Loucy (cell line): ENCODE results near the gene INPP4B.

Experiments
- H2AFZ ChIP-seq: fragments of 200-600 bp; sonication (generic); 2 replicates; pipeline ENCODE4 v1.6.0; 2016; ENCODE audit warnings: antibody characterized with exemption, mild to moderate bottlenecking, low read length, moderate library complexity
- H3F3A ChIP-seq: fragments of 200-600 bp; 2 replicates; pipeline ENCODE4 v1.6.0; 2016; ENCODE audit warnings: antibody characterized with exemption, low read depth, mild to moderate bottlenecking
- H3K27me3 ChIP-seq: fragments of 200-600 bp; sonication (generic); 2 replicates; pipeline ENCODE4 v1.6.1; 2014; ENCODE audit warnings: low read length, mild to moderate bottlenecking; ENCODE audit not compliant: insufficient read depth, poor library complexity, severe bottlenecking
- H3K36me3 ChIP-seq: fragments of 200-600 bp; sonication (generic); 2 replicates; pipeline ENCODE4 v1.6.1; 2016; ENCODE audit warnings: low read length; ENCODE audit not compliant: insufficient read depth
- H3K4me1 ChIP-seq: fragments of 200-600 bp; sonication (generic); 2 replicates; pipeline ENCODE4 v1.5.1; 2014; ENCODE audit warnings: low read length, mild to moderate bottlenecking; ENCODE audit not compliant: insufficient read depth, poor library complexity, severe bottlenecking
- H3K4me2 ChIP-seq: fragments of 200-600 bp; sonication (generic); 2 replicates; pipeline ENCODE4 v1.6.0; 2014; ENCODE audit warnings: antibody characterized with exemption, low read length, low read depth, mild to moderate bottlenecking; ENCODE audit not compliant: poor library complexity, severe bottlenecking
- H3K4me3 ChIP-seq: fragments of 200-600 bp; sonication (generic); 2 replicates; pipeline ENCODE4 v1.5.1; 2014; ENCODE audit warnings: low read length, mild to moderate bottlenecking, mixed read lengths; ENCODE audit not compliant: poor library complexity, severe bottlenecking
- H3K79me2 ChIP-seq: fragments of 200-600 bp; sonication (generic); 2 replicates; pipeline ENCODE4 v1.6.1; 2014; ENCODE audit warnings: low read length; ENCODE audit not compliant: insufficient read depth
- H3K9ac ChIP-seq: fragments of 200-600 bp; sonication (generic); 2 replicates; pipeline ENCODE4 v1.6.0; 2014; ENCODE audit warnings: mild to moderate bottlenecking, low read depth, low read length, moderate library complexity; ENCODE audit not compliant: poor library complexity, severe bottlenecking
- H3K9me2 ChIP-seq: fragments of 200-600 bp; sonication (generic); replicated peaks from 2 replicates; pipeline ENCODE4 v1.6.1; 2016; ENCODE audit warnings: low read depth, low read length, mixed read lengths
- H3K9me3 ChIP-seq: fragments of 200-600 bp; sonication (generic); 2 replicates; pipeline ENCODE4 v1.6.1; 2014; ENCODE audit warnings: mild to moderate bottlenecking, antibody characterized with exemption, low read length, low read depth; ENCODE audit not compliant: insufficient read depth
- H4K20me1 ChIP-seq: fragments of 200-600 bp; sonication (generic); 2 replicates; pipeline ENCODE4 v1.6.0; 2014; ENCODE audit warnings: antibody characterized with exemption, low read length, mild to moderate bottlenecking; ENCODE audit not compliant: insufficient read depth, poor library complexity, severe bottlenecking
- EZH2phosphoT487 ChIP-seq: fragments of 200-600 bp; IDR thresholded peaks from 2 replicates; pipeline ENCODE4 v1.6.1; 2018; ENCODE audit warnings: antibody characterized with exemption, mild to moderate bottlenecking, moderate library complexity, borderline replicate concordance
- TF ChIP-seq, protein P1 (sequence below): fragments of 200-600 bp; sonication (generic); conservative IDR thresholded peaks from 2 replicates; pipeline ENCODE4 v1.5.1; 2014; ENCODE audit warnings: mild to moderate bottlenecking, antibody characterized with exemption, low read length

INPP4B gene

GRCh38 chr4:142721187-142721586 is 124.9 kb downstream of the INPP4B start:
- Histone ChIP-seq H3K9ac (no peak overlapping the region), H3K36me3 (no peaks in the 10 kb centered on the region), H3K9me2 (no peaks in the 10 kb centered on the region), H3F3A (no peaks in the 10 kb centered on the region), H3K4me3 (no peak overlapping the region), H3K4me1 (peaks cover 7% of the 10 kb centered on the region), H2AFZ (no peak overlapping the region), H3K4me2 (no peak overlapping the region), H4K20me1 (no peaks in the 10 kb centered on the region), H3K9me3 (no peaks in the 10 kb centered on the region), H3K27me3 (no peaks in the 10 kb centered on the region), H3K79me2 (no peaks in the 10 kb centered on the region)
- TF ChIP-seq EZH2phosphoT487 = no peak
- TF ChIP-seq, protein P1, sequence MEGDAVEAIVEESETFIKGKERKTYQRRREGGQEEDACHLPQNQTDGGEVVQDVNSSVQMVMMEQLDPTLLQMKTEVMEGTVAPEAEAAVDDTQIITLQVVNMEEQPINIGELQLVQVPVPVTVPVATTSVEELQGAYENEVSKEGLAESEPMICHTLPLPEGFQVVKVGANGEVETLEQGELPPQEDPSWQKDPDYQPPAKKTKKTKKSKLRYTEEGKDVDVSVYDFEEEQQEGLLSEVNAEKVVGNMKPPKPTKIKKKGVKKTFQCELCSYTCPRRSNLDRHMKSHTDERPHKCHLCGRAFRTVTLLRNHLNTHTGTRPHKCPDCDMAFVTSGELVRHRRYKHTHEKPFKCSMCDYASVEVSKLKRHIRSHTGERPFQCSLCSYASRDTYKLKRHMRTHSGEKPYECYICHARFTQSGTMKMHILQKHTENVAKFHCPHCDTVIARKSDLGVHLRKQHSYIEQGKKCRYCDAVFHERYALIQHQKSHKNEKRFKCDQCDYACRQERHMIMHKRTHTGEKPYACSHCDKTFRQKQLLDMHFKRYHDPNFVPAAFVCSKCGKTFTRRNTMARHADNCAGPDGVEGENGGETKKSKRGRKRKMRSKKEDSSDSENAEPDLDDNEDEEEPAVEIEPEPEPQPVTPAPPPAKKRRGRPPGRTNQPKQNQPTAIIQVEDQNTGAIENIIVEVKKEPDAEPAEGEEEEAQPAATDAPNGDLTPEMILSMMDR = no peak

GRCh38 chr4:142719854-142720541 is 126.1 kb downstream of the INPP4B start:
- H3K4me3 ChIP-seq = no peak overlapping the region
- no peak overlapping the region for H3K9ac ChIP-seq
- no peaks in the 10 kb centered on the region for H3K36me3 ChIP-seq
- H4K20me1 ChIP-seq = no peaks in the 10 kb centered on the region
- no peaks in the 10 kb centered on the region for H3K27me3 ChIP-seq
- H3K9me2 ChIP-seq = no peaks in the 10 kb centered on the region
- no peaks in the 10 kb centered on the region for H3K9me3 ChIP-seq
- no peaks in the 10 kb centered on the region for H3K4me1 ChIP-seq
- no peaks in the 10 kb centered on the region for H3K79me2 ChIP-seq
- H3F3A ChIP-seq = no peaks in the 10 kb centered on the region
- H2AFZ ChIP-seq = no peak overlapping the region
- no peak overlapping the region for H3K4me2 ChIP-seq
- TF ChIP-seq EZH2phosphoT487 = no peak
- TF ChIP-seq, protein P1 = peak; percentile 82

DNA sequence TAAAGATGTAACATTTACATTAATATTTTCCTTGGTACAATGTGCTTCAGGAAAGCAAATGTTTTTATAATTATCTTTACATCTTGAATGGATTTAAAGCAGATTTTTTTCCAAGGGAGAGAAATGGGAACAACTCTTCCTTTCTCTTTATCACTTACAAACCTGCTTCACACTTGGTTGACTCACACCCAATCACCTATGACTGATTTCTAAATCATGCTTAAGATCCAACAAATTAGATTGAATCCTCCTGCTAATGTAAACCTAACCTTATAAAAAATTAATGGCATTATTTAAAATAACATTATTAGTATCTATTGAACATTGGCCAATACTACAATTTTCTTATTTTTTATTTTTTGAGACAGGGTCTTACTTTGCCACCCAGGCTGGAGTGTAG is 127.1 kb downstream of the INPP4B start:
- Histone ChIP-seq H3K27me3 (no peaks in the 10 kb centered on the region), H3F3A (no peaks in the 10 kb centered on the region), H3K4me2 (no peak overlapping the region), H4K20me1 (no peaks in the 10 kb centered on the region), H3K4me3 (no peak overlapping the region), H3K9me2 (no peaks in the 10 kb centered on the region), H3K9ac (no peak overlapping the region), H3K4me1 (no peaks in the 10 kb centered on the region), H3K36me3 (no peaks in the 10 kb centered on the region), H2AFZ (no peak overlapping the region), H3K9me3 (no peaks in the 10 kb centered on the region), H3K79me2 (no peaks in the 10 kb centered on the region)
- no peak for TF ChIP-seq EZH2phosphoT487
- TF ChIP-seq, protein P1 = no peak
